Stimulated activated CD8-positive, alpha-beta memory T cell treated with anti-CD3 and anti-CD28 coated beads, Interleukin-4, amount 100 ng/mL, for 1 hour (primary cell): ENCODE measurements around the gene SFRP5.

Experiments used
- DNase-seq, 2 donors: peaks; one replicate each; pipeline ENCODE4 v3.0.0-alpha.2; 2020; ENCODE audit warnings: low read depth in 2 of 2, low spot score in 1 of 2

The SFRP5 gene

GRCh38 chr10:97740613-97741012, 31.2 kb downstream of the SFRP5 start:
- DNase-seq = no peak

GRCh38 chr10:97738616-97739015, 33.2 kb downstream of the SFRP5 start:
- no peak for DNase-seq

GRCh38 chr10:97737770-97738265, 34.0 kb downstream of the SFRP5 start:
- no peak for DNase-seq

- DNase-seq = peak; percentile 91 to 92
These were observed 34.7 kb downstream of the SFRP5 start, which contains the start of gene ZFYVE27 for GRCh38 chr10:97736902-97737769. TSS of gene ZFYVE27 (plus strand) at chr10:97737128. CDS start at chr10:97738478, 1,350 bp downstream.

- DNase-seq = no peak
These were observed 35.3 kb downstream of the SFRP5 start for GRCh38 chr10:97736403-97736901.

GRCh38 chr10:97734021-97734420, 37.8 kb downstream of the SFRP5 start:
- no peak for DNase-seq

GRCh38 chr10:97733256-97733655, 38.5 kb downstream of the SFRP5 start:
- no peak for DNase-seq

- DNase-seq = no peak
These were observed 39.8 kb downstream of the SFRP5 start for GRCh38 chr10:97732052-97732359.

- peak in 1 of 2 donors; percentile 9 for DNase-seq
These were observed 40.3 kb downstream of the SFRP5 start for GRCh38 chr10:97731346-97732051.

- no peak for DNase-seq
These were observed 42.8 kb downstream of the SFRP5 start for GRCh38 chr10:97729014-97729413.

- DNase-seq = no peak
These were observed 45.1 kb downstream of the SFRP5 start for GRCh38 chr10:97726636-97727178.

- DNase-seq = no peak
These were observed 47.4 kb downstream of the SFRP5 start for GRCh38 chr10:97724341-97724941.

- DNase-seq = no peak
These were observed 48.8 kb downstream of the SFRP5 start for GRCh38 chr10:97723001-97723400.

- no peak for DNase-seq
These were observed 49.7 kb downstream of the SFRP5 start for GRCh38 chr10:97721871-97722780.

- no peak for DNase-seq
These were observed 52.2 kb downstream of the SFRP5 start for GRCh38 chr10:97719602-97720001.

GRCh38 chr10:97718659-97719142, 53.1 kb downstream of the SFRP5 start:
- DNase-seq = no peak

- DNase-seq = no peak
These were observed 53.6 kb downstream of the SFRP5 start for GRCh38 chr10:97718178-97718577.

GRCh38 chr10:97717627-97718026, 54.2 kb downstream of the SFRP5 start:
- DNase-seq = no peak
